H9 (cell line): ENCODE data around the gene PROSER3. TPM values are rescaled to one million over a fixed set of nuclear protein-coding genes. Genes with fewer than 3 reads are reported as not detected.

ENCODE experiments used
- DNase-seq: peaks from one replicate; pipeline ENCODE4 v3.0.0-alpha.2; 2017
- H2AFZ ChIP-seq: one replicate; pipeline ENCODE4 v1.6.1; 2013; ENCODE audit warnings: mild to moderate bottlenecking, low read length, control low read depth, moderate library complexity
- H2AK5ac ChIP-seq: 2 replicates; pipeline ENCODE4 v1.6.1; 2013; ENCODE audit warnings: low read length, control low read depth, mixed read lengths; ENCODE audit not compliant: insufficient read length
- H2BK120ac ChIP-seq: one replicate; pipeline ENCODE4 v1.6.1; 2013; ENCODE audit warnings: low read depth, mild to moderate bottlenecking, low read length, control low read depth, inconsistent platforms; ENCODE audit not compliant: poor library complexity, severe bottlenecking
- H2BK12ac ChIP-seq: 2 replicates; pipeline ENCODE4 v1.6.1; 2013; ENCODE audit warnings: low read length, control low read depth, mixed read lengths, low read depth; ENCODE audit not compliant: insufficient read length
- H2BK15ac ChIP-seq: 2 replicates; pipeline ENCODE4 v1.6.1; 2013; ENCODE audit warnings: low read depth, low read length, control low read depth
- H2BK20ac ChIP-seq: one replicate; pipeline ENCODE4 v1.6.1; 2013; ENCODE audit warnings: low read depth, mild to moderate bottlenecking, low read length, control low read depth, inconsistent platforms; ENCODE audit not compliant: poor library complexity, severe bottlenecking
- H2BK5ac ChIP-seq: 2 replicates; pipeline ENCODE4 v1.6.1; 2013; ENCODE audit warnings: low read length, control low read depth, mixed read lengths; ENCODE audit not compliant: insufficient read length
- H3K14ac ChIP-seq: 2 replicates; pipeline ENCODE4 v1.6.1; 2013; ENCODE audit warnings: low read length, control low read depth; ENCODE audit not compliant: insufficient read depth
- H3K18ac ChIP-seq: 2 replicates; pipeline ENCODE4 v1.6.1; 2013; ENCODE audit warnings: low read depth, mild to moderate bottlenecking, mixed read lengths, low read length, control low read depth; ENCODE audit not compliant: insufficient read length
- H3K23ac ChIP-seq: 2 replicates; pipeline ENCODE4 v1.6.1; 2013; ENCODE audit warnings: low read length, control low read depth, mixed read lengths, low read depth; ENCODE audit not compliant: insufficient read length
- H3K23me2 ChIP-seq: 2 replicates; pipeline ENCODE4 v1.6.1; 2013; ENCODE audit warnings: low read depth, mild to moderate bottlenecking, mixed read lengths, low read length, control low read depth; ENCODE audit not compliant: insufficient read length, poor library complexity, severe bottlenecking
- H3K27ac ChIP-seq: 2 replicates; pipeline ENCODE4 v1.5.1; 2013; ENCODE audit warnings: low read length, control low read depth, mixed read lengths, low read depth; ENCODE audit not compliant: insufficient read length
- H3K27me3 ChIP-seq: 2 replicates; pipeline ENCODE4 v1.6.1; 2013; ENCODE audit warnings: low read length, control low read depth, inconsistent platforms; ENCODE audit not compliant: insufficient read depth
- H3K4ac ChIP-seq: 2 replicates; pipeline ENCODE4 v1.6.1; 2013; ENCODE audit warnings: low read depth, mild to moderate bottlenecking, control low read depth, inconsistent platforms, low read length, moderate library complexity
- H3K4me1 ChIP-seq: 2 replicates; pipeline ENCODE4 v1.6.1; 2013; ENCODE audit warnings: low read length, control low read depth, inconsistent platforms; ENCODE audit not compliant: insufficient read depth
- H3K4me2 ChIP-seq: 2 replicates; pipeline ENCODE4 v1.6.1; 2013; ENCODE audit warnings: low read length, control low read depth, mixed read lengths; ENCODE audit not compliant: insufficient read length, insufficient read depth
- H3K56ac ChIP-seq: 2 replicates; pipeline ENCODE4 v1.6.1; 2013; ENCODE audit warnings: low read depth, mild to moderate bottlenecking, mixed read lengths, low read length, control low read depth; ENCODE audit not compliant: insufficient read length
- H3K79me1 ChIP-seq: 2 replicates; pipeline ENCODE4 v1.6.1; 2013; ENCODE audit warnings: low read depth, mild to moderate bottlenecking, moderate library complexity, low read length, control low read depth, inconsistent platforms; ENCODE audit not compliant: insufficient read depth, poor library complexity, severe bottlenecking
- H3K79me2 ChIP-seq: 2 replicates; pipeline ENCODE4 v1.6.1; 2013; ENCODE audit warnings: low read length, control low read depth, inconsistent platforms; ENCODE audit not compliant: insufficient read depth
- H3K9ac ChIP-seq: 2 replicates; pipeline ENCODE4 v1.6.1; 2013; ENCODE audit warnings: low read length, control low read depth, mixed read lengths; ENCODE audit not compliant: insufficient read length; ENCODE audit errors: extremely low read depth
- H3K9me3 ChIP-seq: one replicate; pipeline ENCODE4 v1.6.1; 2013; ENCODE audit warnings: low read depth, low read length, inconsistent platforms; ENCODE audit not compliant: control insufficient read depth
- H3T11ph ChIP-seq: one replicate; pipeline ENCODE4 v1.6.1; 2013; ENCODE audit warnings: mild to moderate bottlenecking, low read length, control low read depth, inconsistent platforms
- H4K20me1 ChIP-seq: one replicate; pipeline ENCODE4 v1.6.1; 2013; ENCODE audit not compliant: control insufficient read depth, insufficient read length, insufficient read depth
- H4K5ac ChIP-seq: 2 replicates; pipeline ENCODE4 v1.6.1; 2013; ENCODE audit warnings: low read depth, mild to moderate bottlenecking, mixed read lengths, low read length, control low read depth; ENCODE audit not compliant: insufficient read length
- H4K8ac ChIP-seq: replicated peaks from 2 replicates; pipeline ENCODE4 v1.6.1; 2013; ENCODE audit warnings: low read length, control low read depth, mixed read lengths, low read depth; ENCODE audit not compliant: insufficient read length
- H4K91ac ChIP-seq: 2 replicates; pipeline ENCODE4 v1.6.1; 2013; ENCODE audit warnings: low read depth, mild to moderate bottlenecking, moderate library complexity, mixed read lengths, low read length, control low read depth; ENCODE audit not compliant: insufficient read length
- H3K27ac Mint-ChIP-seq, 3 experiments: 2 replicates in 2 of 3; 3 replicates in 1 of 3; pipeline ENCODE4 v1.8.0; 2020 to 2021; ENCODE audit warnings: mixed read lengths in 3 of 3, mild to moderate bottlenecking in 1 of 3, moderate library complexity in 1 of 3
- H3K27me3 Mint-ChIP-seq: 2 replicates; pipeline ENCODE4 v1.8.0; 2021; ENCODE audit warnings: low read depth, mild to moderate bottlenecking, moderate library complexity, mixed read lengths
- H3K36me3 Mint-ChIP-seq, 3 experiments: 2 replicates in 2 of 3; 3 replicates in 1 of 3; pipeline ENCODE4 v1.8.0; 2020 to 2021; ENCODE audit warnings: low read depth in 3 of 3, mixed read lengths in 3 of 3; ENCODE audit not compliant: insufficient read depth in 1 of 3
- H3K4me1 Mint-ChIP-seq, 2 experiments: 2 replicates each; pipeline ENCODE4 v1.8.0; 2020; ENCODE audit warnings: mixed read lengths in 2 of 2
- H3K4me3 Mint-ChIP-seq, 2 experiments: 2 replicates in 1 of 2; 3 replicates in 1 of 2; pipeline ENCODE4 v1.8.0; 2020 to 2021; ENCODE audit warnings: mild to moderate bottlenecking in 2 of 2, mixed read lengths in 2 of 2, moderate library complexity in 1 of 2
- H3K9me3 Mint-ChIP-seq, 2 experiments: 2 replicates in 1 of 2; 3 replicates in 1 of 2; pipeline ENCODE4 v1.8.0; 2020; ENCODE audit warnings: mild to moderate bottlenecking in 2 of 2, mixed read lengths in 2 of 2, moderate library complexity in 1 of 2
- CTCF ChIP-seq: fragments of 200-600 bp; sonication (generic); conservative IDR thresholded peaks from 3 replicates; pipeline ENCODE4 v1.8.0; 2021; ENCODE audit warnings: antibody characterized with exemption, mild to moderate bottlenecking
- WGBS: extraction: QIAGEN DNeasy Blood & Tissue Kit; methylation state at CpG from one replicate; pipeline ENCODE4 v1.1.7; 2013; ENCODE audit warnings: missing lambda C conversion rate, low lambda C conversion rate, mixed read lengths; ENCODE audit not compliant: insufficient read length; ENCODE audit errors: extremely low coverage; 5-methylcytosine and 5-hydroxymethylcytosine counted together
- total RNA-seq: library from RNA; stranded (reverse); gene quantifications from 2 replicates; pipeline ENCODE4 v1.2.1, GENCODE V29; 2021

Gene PROSER3
- total RNA-seq, 1 experiment from 2014 or later: 29.1 TPM

- H3K4me3 Mint-ChIP-seq: no peak overlapping the region
- H3K4me1 ChIP-seq: no peaks in the 10 kb centered on the region
- H3K79me1 ChIP-seq: no peaks in the 10 kb centered on the region
- H3K27me3 Mint-ChIP-seq: no peaks in the 10 kb centered on the region; the same call in 1 of the 2 replicates
- TF ChIP-seq CTCF: no peak
- H3K4ac ChIP-seq: no peak overlapping the region
- no peak overlapping the region for H2AFZ ChIP-seq
- H4K5ac ChIP-seq: no peak overlapping the region
- no peaks in the 10 kb centered on the region for H3K9me3 ChIP-seq
- H3K56ac ChIP-seq: no peak overlapping the region
- no peak overlapping the region for H3K14ac ChIP-seq
- WGBS: no CpG with 5 or more reads among the region's 25 CpGs
- no peak overlapping the region for H3K4me2 ChIP-seq
- H3K9me3 Mint-ChIP-seq: no peaks in the 10 kb centered on the region
- H2AK5ac ChIP-seq: no peak overlapping the region
- H2BK15ac ChIP-seq: no peak overlapping the region
- H3K79me2 ChIP-seq: no peaks in the 10 kb centered on the region
- no peak overlapping the region for H3K18ac ChIP-seq
- no peak overlapping the region for H4K91ac ChIP-seq
- H3K23ac ChIP-seq: no peak overlapping the region
- no peak overlapping the region for H2BK5ac ChIP-seq
- no peaks in the 10 kb centered on the region for H4K20me1 ChIP-seq
- no peak overlapping the region for H3K27ac Mint-ChIP-seq
- no peak overlapping the region for H2BK120ac ChIP-seq
- H2BK12ac ChIP-seq: no peak overlapping the region
- no peaks in the 10 kb centered on the region for H3K4me1 Mint-ChIP-seq
- H3K9ac ChIP-seq: no peak overlapping the region
- peaks cover 67 to 94% (median 92%) of the 10 kb centered on the region in 3 experiments for H3K36me3 Mint-ChIP-seq
- H4K8ac ChIP-seq: no peak overlapping the region
- no peak overlapping the region for H3K27ac ChIP-seq
- no peak overlapping the region for H2BK20ac ChIP-seq
- DNase-seq: no peak
- no peaks in the 10 kb centered on the region for H3K23me2 ChIP-seq
- H3T11ph ChIP-seq: no peak overlapping the region
- H3K27me3 ChIP-seq: no peaks in the 10 kb centered on the region
Measured at GRCh38 chr19:35727053-35727955, 30.7 kb upstream of the PROSER3 start.
